Panc1 (cell line): ENCODE data around the gene CD177. TPM values are rescaled to one million over a fixed set of nuclear protein-coding genes. Genes with fewer than 3 reads are reported as not detected.
"Not testable (repeated sequence)": the region's sequence is repeated elsewhere in the genome, so short reads cannot be mapped to it uniquely, and the experiment has no call there.

Experiments used
- ATAC-seq: fragments of 200-7000 bp; cut with Tn5 transposase; 2 replicates; pipeline ENCODE4 v1.9.1; 2020; ENCODE audit warnings: mild to moderate bottlenecking, moderate library complexity
- BruUV-seq: library from RNA; stranded (reverse); fragments of 400-500 nt; replicated peaks from 2 replicates; lab custom pipeline; 2021; lab: Mats Ljungman, UMichigan
- CTCF ChIA-PET: fragments of 300-600 bp; sonication (Branson Sonifier 250); formaldehyde crosslinking; loops from one replicate; lab custom pipeline; 2022; ENCODE audit warnings: antibody characterized with exemption; lab: Charles Lee
- POLR2A ChIA-PET: fragments of 300-600 bp; sonication (Branson Sonifier 250); formaldehyde crosslinking; loops from one replicate; lab custom pipeline; 2022; ENCODE audit warnings: antibody characterized with exemption; lab: Charles Lee
- DNase-seq: peaks from one replicate; pipeline ENCODE4 v3.0.0-alpha.2; 2010; ENCODE audit warnings: low read depth, low spot score
- H3K27ac ChIP-seq: 2 replicates; pipeline ENCODE4 v1.5.1; 2011; ENCODE audit warnings: mild to moderate bottlenecking, low read length, inconsistent platforms
- H3K27me3 ChIP-seq: fragments of 200-500 bp; sonication (Bioruptor generic); 2 replicates; pipeline ENCODE4 v1.6.0; 2014; ENCODE audit warnings: low read length, inconsistent platforms; ENCODE audit not compliant: control insufficient read depth, insufficient read depth
- H3K36me3 ChIP-seq: fragments of 200-500 bp; sonication (Bioruptor generic); 2 replicates; pipeline ENCODE4 v1.5.1; 2014; ENCODE audit warnings: inconsistent platforms, mild to moderate bottlenecking, low read length, moderate library complexity; ENCODE audit not compliant: control insufficient read depth, insufficient read depth
- H3K4me1 ChIP-seq: 2 replicates; pipeline ENCODE4 v1.5.1; 2011; ENCODE audit warnings: inconsistent platforms, mild to moderate bottlenecking, low read length, moderate library complexity; ENCODE audit not compliant: control insufficient read depth, insufficient read depth
- H3K4me3 ChIP-seq, 2 experiments: 2 replicates each; pipeline ENCODE4 v1.5.1; 2011 to 2012; ENCODE audit warnings: low read depth in 2 of 2, low read length in 2 of 2, mild to moderate bottlenecking in 2 of 2, inconsistent platforms in 1 of 2, moderate library complexity in 1 of 2
- H3K9me3 ChIP-seq: fragments of 200-500 bp; sonication (Bioruptor generic); 2 replicates; pipeline ENCODE4 v1.5.1; 2014; ENCODE audit warnings: low read depth, mild to moderate bottlenecking, inconsistent platforms, low read length, moderate library complexity; ENCODE audit not compliant: control insufficient read depth, insufficient read depth
- POLR2AphosphoS5 ChIP-seq: IDR thresholded peaks from 2 replicates; pipeline ENCODE4 v1.6.1; 2012; ENCODE audit warnings: mild to moderate bottlenecking, low read depth, low read length, moderate library complexity
- REST ChIP-seq, 2 experiments: IDR thresholded peaks; 2 replicates each; pipeline ENCODE4 v1.6.1; 2011 to 2012; ENCODE audit warnings: low read depth in 2 of 2, control low read depth in 1 of 2, low read length in 1 of 2, mild to moderate bottlenecking in 1 of 2, moderate library complexity in 1 of 2; ENCODE audit not compliant: insufficient read depth in 1 of 2
- SIN3A ChIP-seq: IDR thresholded peaks from 2 replicates; pipeline ENCODE4 v1.6.1; 2012; ENCODE audit warnings: low read depth, mild to moderate bottlenecking, low read length, moderate library complexity, borderline replicate concordance; ENCODE audit not compliant: insufficient read depth
- TCF7L2 ChIP-seq: IDR thresholded peaks from 2 replicates; pipeline ENCODE4 v1.6.1; 2011; ENCODE audit warnings: mild to moderate bottlenecking, low read depth, low read length, inconsistent platforms
- in situ Hi-C: cut with HindIII; loops from 2 replicates; pipeline ENCODE4 v1.10.0; 2016; ENCODE audit warnings: low sequenced_read_pairs, low pct_unique_long_range_greater_than_20kb
- intact Hi-C: fragments of 100-400 bp; cut with micrococcal nuclease; formaldehyde crosslinking; loops from one replicate; pipeline ENCODE4 v1.10.0; 2022; ENCODE audit not compliant: unreplicated experiment
- total RNA-seq: library from RNA; stranded (reverse); gene quantifications from one replicate; pipeline ENCODE4 v1.2.1, GENCODE V29; 2021; ENCODE audit not compliant: unreplicated experiment
- TF ChIP-seq, protein P1 (sequence below): fragments of 450-650 bp; IDR thresholded peaks from 2 replicates; pipeline ENCODE4 v1.5.1; 2017; ENCODE audit warnings: mild to moderate bottlenecking

CD177 gene
- total RNA-seq, 1 experiment from 2014 or later, result 0.28 TPM

- no peak for DNase-seq
- intact Hi-C loops, result no loop called here
- Histone ChIP-seq H3K27ac (no peak overlapping the region), H3K27me3 (no peaks in the 10 kb centered on the region), H3K4me1 (no peaks in the 10 kb centered on the region), H3K9me3 (no peaks in the 10 kb centered on the region), H3K4me3 (no peak overlapping the region), H3K36me3 (no peaks in the 10 kb centered on the region)
- TF ChIP-seq, protein P1, sequence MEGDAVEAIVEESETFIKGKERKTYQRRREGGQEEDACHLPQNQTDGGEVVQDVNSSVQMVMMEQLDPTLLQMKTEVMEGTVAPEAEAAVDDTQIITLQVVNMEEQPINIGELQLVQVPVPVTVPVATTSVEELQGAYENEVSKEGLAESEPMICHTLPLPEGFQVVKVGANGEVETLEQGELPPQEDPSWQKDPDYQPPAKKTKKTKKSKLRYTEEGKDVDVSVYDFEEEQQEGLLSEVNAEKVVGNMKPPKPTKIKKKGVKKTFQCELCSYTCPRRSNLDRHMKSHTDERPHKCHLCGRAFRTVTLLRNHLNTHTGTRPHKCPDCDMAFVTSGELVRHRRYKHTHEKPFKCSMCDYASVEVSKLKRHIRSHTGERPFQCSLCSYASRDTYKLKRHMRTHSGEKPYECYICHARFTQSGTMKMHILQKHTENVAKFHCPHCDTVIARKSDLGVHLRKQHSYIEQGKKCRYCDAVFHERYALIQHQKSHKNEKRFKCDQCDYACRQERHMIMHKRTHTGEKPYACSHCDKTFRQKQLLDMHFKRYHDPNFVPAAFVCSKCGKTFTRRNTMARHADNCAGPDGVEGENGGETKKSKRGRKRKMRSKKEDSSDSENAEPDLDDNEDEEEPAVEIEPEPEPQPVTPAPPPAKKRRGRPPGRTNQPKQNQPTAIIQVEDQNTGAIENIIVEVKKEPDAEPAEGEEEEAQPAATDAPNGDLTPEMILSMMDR, result no peak
- no peak for TF ChIP-seq POLR2AphosphoS5
- no peak for TF ChIP-seq REST (IDR thresholded peaks at IDR 0.05; ENCODE audit: insufficient read depth in 1 of 2, low read depth in 2 of 2, low read length in 1 of 2)
- TF ChIP-seq TCF7L2, result no peak
- TF ChIP-seq SIN3A, result no peak
- in situ Hi-C loops, result no loop called here
- ChIA-PET POLR2A (no interaction called here), CTCF (no interaction called here)
- ATAC-seq, result no peak
- BruUV-seq, result no TSS peak
Observed at GRCh38 chr19:43337737-43338136, 15.7 kb upstream of the CD177 start.

DNA sequence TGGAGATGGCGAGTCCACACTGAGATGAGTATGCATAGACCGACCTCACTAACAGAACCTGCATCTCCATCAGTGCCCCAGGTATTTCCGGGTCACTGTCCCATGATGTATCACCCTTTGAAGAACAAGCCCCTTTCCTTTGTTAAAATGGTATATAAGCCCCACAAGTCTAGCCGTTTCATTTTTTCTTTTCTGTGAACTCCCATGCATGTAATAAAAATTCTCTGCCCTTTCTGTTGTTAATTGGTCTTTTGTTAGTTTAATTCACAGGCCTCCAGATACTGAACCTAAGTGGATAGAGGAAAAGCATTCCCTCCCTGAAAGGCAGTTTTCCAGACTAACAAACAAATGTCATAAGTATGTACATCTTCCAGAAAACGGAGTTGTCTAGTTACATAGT lies 15.0 kb upstream of the CD177 start:
- TF ChIP-seq POLR2AphosphoS5 (no peak), SIN3A (no peak), REST (IDR thresholded peaks at IDR 0.05; ENCODE audit: insufficient read depth in 1 of 2, low read depth in 2 of 2, low read length in 1 of 2) (no peak), TCF7L2 (no peak)
- TF ChIP-seq, protein P1, result no peak
- intact Hi-C loops, result no loop called here
- Histone ChIP-seq H3K9me3 (no peaks in the 10 kb centered on the region), H3K27me3 (no peaks in the 10 kb centered on the region), H3K36me3 (no peaks in the 10 kb centered on the region), H3K4me3 (no peak overlapping the region), H3K4me1 (no peaks in the 10 kb centered on the region), H3K27ac (no peak overlapping the region)
- DNase-seq, result no peak
- ChIA-PET POLR2A (no interaction called here), CTCF (no interaction called here)
- ATAC-seq, result no peak
- no TSS peak for BruUV-seq
- in situ Hi-C loops, result no loop called here

DNA sequence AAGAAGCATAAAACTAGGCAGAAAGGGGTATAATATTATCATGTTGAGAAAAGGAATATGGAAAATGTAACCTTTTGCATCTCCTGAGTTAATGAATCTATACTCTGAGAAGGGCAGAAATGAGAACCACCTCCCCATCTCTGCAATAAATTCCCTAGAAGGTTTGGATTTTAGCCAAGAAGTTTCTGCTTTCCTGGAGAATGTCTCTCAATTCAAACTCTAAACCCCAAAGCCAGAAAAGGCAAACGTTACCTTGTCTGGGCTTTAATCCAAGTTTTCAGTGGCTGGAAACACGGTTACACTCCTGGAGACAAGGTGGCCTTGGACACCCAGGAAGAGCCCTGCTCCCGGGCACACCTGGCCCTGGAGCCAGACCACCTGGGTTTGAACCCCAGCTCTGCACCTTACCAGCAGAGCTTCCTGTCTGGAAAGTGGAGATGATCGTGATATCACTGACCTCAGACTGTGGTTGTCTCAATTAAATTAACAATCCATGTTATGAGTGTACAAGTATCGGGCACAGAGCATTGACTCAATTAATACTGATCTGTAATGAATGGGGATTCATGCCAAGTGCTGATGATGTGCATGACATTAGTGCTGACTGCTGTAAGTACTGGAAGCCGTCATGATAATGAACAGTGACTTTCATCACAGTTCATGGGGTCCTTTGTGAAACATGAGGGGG lies 14.1 kb upstream of the CD177 start:
- H3K4me3 ChIP-seq, ATAC-seq, H3K4me1 ChIP-seq, H3K27me3 ChIP-seq, in situ Hi-C loops, intact Hi-C loops, H3K27ac ChIP-seq, CTCF ChIA-PET, POLR2A ChIA-PET, H3K36me3 ChIP-seq, BruUV-seq, DNase-seq, H3K9me3 ChIP-seq: not testable (repeated sequence)
